Left ventricle myocardium inferior (tissue), 1 donor: ENCODE measurements around the gene CCSER1. TPM values are rescaled to one million over a fixed set of nuclear protein-coding genes. Genes with fewer than 3 reads are reported as not detected.

Source experiments
- DNase-seq: peaks from one replicate; pipeline ENCODE4 v3.0.0-alpha.2; 2020
- H3K27ac ChIP-seq: fragments of 200-600 bp; replicated peaks from 2 replicates; pipeline ENCODE4 v1.8.0; 2021
- H3K27me3 ChIP-seq: fragments of 200-600 bp; 2 replicates; pipeline ENCODE4 v1.8.0; 2021; ENCODE audit warnings: low read depth
- H3K36me3 ChIP-seq: fragments of 200-600 bp; 2 replicates; pipeline ENCODE4 v1.8.0; 2021
- H3K4me1 ChIP-seq: fragments of 200-600 bp; 2 replicates; pipeline ENCODE4 v1.8.0; 2021
- H3K4me3 ChIP-seq: fragments of 200-600 bp; 2 replicates; pipeline ENCODE4 v1.8.0; 2021; ENCODE audit warnings: mild to moderate bottlenecking, moderate library complexity
- H3K9me3 ChIP-seq: fragments of 200-600 bp; replicated peaks from 2 replicates; pipeline ENCODE4 v1.8.0; 2021
- intact Hi-C: fragments of 100-400 bp; cut with micrococcal nuclease; formaldehyde crosslinking; loops from one replicate; pipeline ENCODE4 v1.11.0; 2022
- total RNA-seq: library from RNA; stranded (reverse); fragmentation: NEBNext Ultra II Directional; extraction: Animal tissue kit (Norgen Biotek cat#: 25700); gene quantifications from one replicate; pipeline ENCODE4 v1.2.1, GENCODE V29; 2021
- TF ChIP-seq, protein P1 (sequence below): fragments of 200-600 bp; IDR thresholded peaks from 2 replicates; pipeline ENCODE4 v1.8.0; 2021; ENCODE audit warnings: antibody characterized with exemption, mild to moderate bottlenecking, borderline replicate concordance
- donor health status: DM: no; HTN: yes; CAD: no; lungs with severe emphysema.

CCSER1 gene
- total RNA-seq, 1 donor from 2014 or later = 13.2 TPM

DNA sequence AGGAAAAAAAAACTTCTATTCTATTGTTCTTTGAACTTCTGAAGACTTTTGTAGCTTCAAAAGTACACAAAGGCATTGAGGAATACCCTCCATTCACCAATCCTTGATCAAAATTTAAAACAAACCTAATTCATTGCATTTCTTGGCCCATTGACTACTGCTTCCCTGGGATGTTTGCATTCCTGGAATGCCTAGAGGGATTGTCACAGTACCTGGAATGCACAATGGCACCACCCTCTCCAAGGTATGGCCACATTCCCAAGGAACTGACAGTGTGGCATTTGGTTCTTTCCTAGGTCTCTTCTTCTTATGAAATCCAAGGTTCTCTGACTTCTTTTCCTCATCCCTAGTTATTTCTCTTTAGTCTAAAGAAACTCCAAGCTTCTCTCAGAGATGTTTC lies 600.7 kb downstream of the CCSER1 start:
- Histone ChIP-seq H3K36me3 (no peaks in the 10 kb centered on the region), H3K4me1 (no peaks in the 10 kb centered on the region), H3K9me3 (no peaks in the 10 kb centered on the region), H3K27ac (no peak overlapping the region), H3K4me3 (no peak overlapping the region), H3K27me3 (no peaks in the 10 kb centered on the region)
- TF ChIP-seq, protein P1, sequence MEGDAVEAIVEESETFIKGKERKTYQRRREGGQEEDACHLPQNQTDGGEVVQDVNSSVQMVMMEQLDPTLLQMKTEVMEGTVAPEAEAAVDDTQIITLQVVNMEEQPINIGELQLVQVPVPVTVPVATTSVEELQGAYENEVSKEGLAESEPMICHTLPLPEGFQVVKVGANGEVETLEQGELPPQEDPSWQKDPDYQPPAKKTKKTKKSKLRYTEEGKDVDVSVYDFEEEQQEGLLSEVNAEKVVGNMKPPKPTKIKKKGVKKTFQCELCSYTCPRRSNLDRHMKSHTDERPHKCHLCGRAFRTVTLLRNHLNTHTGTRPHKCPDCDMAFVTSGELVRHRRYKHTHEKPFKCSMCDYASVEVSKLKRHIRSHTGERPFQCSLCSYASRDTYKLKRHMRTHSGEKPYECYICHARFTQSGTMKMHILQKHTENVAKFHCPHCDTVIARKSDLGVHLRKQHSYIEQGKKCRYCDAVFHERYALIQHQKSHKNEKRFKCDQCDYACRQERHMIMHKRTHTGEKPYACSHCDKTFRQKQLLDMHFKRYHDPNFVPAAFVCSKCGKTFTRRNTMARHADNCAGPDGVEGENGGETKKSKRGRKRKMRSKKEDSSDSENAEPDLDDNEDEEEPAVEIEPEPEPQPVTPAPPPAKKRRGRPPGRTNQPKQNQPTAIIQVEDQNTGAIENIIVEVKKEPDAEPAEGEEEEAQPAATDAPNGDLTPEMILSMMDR = no peak
- intact Hi-C loops = no loop called here
- no peak for DNase-seq

DNA sequence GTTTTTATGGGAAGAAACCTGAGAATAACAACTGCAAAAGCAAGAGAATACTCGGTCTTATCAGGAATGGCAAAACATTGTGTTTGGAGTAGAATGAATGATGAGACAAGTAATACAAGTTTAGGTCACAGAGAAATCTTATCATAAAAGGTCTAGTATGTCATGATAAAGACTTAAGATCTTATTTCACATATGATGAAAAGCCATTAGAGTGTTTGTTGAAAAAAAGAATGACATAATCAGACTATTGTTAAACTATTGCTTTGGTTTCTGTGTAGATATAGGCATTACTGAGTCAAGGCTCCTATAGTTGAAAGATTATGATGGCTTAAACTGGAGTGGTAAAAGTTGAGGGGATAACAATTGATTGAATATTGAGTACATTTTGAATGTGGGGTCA lies 603.6 kb downstream of the CCSER1 start:
- intact Hi-C loops = no loop called here
- H3K9me3 ChIP-seq = no peaks in the 10 kb centered on the region
- no peak overlapping the region for H3K4me3 ChIP-seq
- H3K27ac ChIP-seq = no peak overlapping the region
- no peaks in the 10 kb centered on the region for H3K36me3 ChIP-seq
- H3K27me3 ChIP-seq = no peaks in the 10 kb centered on the region
- H3K4me1 ChIP-seq = no peaks in the 10 kb centered on the region
- DNase-seq = no peak
- TF ChIP-seq, protein P1 = no peak

DNA sequence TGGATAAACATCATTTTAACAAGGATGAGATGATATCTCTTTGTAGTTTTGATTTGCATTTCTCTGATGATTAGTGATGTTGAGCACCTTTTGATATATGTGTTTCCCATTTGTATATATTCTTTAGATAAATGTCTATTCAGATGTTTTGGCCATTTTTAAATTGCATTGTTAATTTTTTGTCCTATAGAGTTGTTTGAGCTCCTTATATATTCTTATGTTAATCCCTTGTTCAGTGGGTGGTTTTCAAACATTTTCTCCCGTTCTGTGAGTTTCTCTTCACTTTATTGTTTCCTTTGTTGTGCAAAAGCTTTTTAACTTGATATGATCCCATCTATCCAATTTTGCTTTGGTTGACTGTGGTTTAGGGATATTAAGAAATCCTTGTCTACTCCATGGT lies 606.0 kb downstream of the CCSER1 start:
- TF ChIP-seq, protein P1 = no peak
- intact Hi-C loops = no loop called here

DNA sequence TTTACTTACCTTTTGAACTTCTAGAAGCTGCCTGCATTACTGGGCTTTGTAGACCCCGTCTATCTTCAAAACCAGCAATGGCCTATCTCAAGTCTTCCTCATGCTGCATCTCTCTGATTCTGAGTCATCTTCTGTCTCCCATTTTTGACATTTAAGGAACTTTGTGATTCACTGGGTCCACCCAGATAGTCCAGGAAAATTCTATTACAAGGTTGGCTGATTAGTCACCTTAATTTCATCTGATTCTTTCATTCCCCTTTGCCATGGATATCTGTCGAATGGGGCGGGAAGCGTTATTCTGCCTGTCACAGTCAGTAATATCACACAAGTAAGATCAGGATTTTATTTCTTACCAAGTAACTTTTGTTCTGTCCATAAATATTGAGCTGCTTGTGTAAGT lies 618.0 kb downstream of the CCSER1 start:
- no peaks in the 10 kb centered on the region for H3K9me3 ChIP-seq
- intact Hi-C loops = no loop called here
- H3K27ac ChIP-seq = no peak overlapping the region
- H3K4me1 ChIP-seq = no peaks in the 10 kb centered on the region
- no peaks in the 10 kb centered on the region for H3K27me3 ChIP-seq
- H3K36me3 ChIP-seq = no peaks in the 10 kb centered on the region
- no peak for DNase-seq
- H3K4me3 ChIP-seq = no peak overlapping the region
- TF ChIP-seq, protein P1 = no peak

More for the DNA sequence above, 606.0 kb downstream of the CCSER1 start:
- Histone ChIP-seq H3K27ac (no peak overlapping the region), H3K4me3 (no peak overlapping the region), H3K36me3 (no peaks in the 10 kb centered on the region), H3K9me3 (no peaks in the 10 kb centered on the region), H3K27me3 (no peaks in the 10 kb centered on the region), H3K4me1 (no peaks in the 10 kb centered on the region)
- no peak for DNase-seq

DNA sequence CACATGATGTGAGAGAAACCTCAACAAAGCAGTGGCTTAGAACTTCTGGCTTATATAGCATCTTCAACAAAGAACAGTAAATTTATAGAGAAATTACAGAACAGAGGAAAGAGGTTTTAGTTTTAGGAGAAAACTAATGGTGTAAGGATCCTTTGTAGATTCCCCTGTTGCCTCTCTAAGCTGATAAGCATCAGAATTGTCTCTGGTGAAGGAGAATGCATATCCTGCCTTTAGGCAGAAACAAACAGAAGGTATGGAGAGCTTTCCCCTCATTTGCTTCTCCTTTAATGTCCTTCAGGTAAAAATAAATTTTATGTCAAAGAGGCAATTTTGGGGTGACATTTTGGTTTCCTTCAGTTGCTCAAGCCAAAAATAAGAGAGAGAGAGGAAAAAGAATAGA lies 625.9 kb downstream of the CCSER1 start:
- H3K36me3 ChIP-seq = no peaks in the 10 kb centered on the region
- intact Hi-C loops = no loop called here

More for the DNA sequence above, 625.9 kb downstream of the CCSER1 start:
- Histone ChIP-seq H3K27me3 (no peaks in the 10 kb centered on the region), H3K4me1 (no peaks in the 10 kb centered on the region), H3K4me3 (no peak overlapping the region), H3K9me3 (no peaks in the 10 kb centered on the region), H3K27ac (no peak overlapping the region)
- DNase-seq = no peak
- TF ChIP-seq, protein P1 = no peak
